GM21786 (cell line): ENCODE results near the gene ZNHIT6.
A peak's percentile ranks its signal among the peaks of the same experiment; 100 is the strongest.
"Not testable (repeated sequence)": the region's sequence is repeated elsewhere in the genome, so short reads cannot be mapped to it uniquely, and the experiment has no call there.

Source experiments
- ATAC-seq: cut with Tn5 transposase; IDR thresholded peaks from one replicate; pipeline ENCODE4 v1.9.1; 2021; ENCODE audit not compliant: unreplicated experiment

ZNHIT6 gene

DNA sequence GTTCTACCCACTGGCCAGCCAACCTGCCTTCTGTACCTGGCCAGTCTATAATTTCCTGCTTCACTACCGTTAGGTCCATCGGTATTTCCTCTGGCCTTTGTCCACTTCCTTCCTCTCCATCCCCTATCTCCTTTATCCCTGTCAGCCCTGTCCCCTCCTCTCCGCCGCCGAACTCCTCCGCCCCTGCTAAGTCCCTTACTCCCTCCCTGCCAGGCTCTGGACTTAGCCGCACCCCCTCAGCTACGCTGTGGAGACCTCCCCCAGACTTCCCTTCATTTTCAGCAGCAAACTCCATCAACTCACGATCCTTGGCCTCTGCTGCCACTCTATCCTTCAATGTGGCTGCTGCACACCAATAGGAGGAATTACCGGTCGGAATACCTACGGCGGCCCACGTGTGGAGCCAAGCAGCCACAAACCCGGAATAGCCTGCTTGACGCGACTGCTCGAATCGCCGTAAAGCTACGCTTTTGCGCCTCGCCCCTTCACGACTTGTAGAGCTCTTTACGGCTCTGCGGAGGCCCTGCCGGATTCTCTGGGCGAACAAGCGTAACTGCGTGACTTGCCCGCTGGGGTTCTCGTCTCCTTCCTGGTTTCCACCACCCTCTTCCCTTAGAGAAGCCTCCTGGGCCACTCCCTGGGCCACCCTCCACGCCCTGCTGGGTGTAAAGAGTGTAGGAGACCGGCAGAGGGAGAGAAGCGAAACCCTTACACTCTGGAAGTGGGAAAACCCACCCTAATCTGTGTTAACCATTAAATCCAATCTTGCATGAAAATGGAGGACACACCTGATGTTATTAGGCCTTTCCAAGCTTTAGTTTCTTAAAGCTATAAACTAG lies at the start of gene ZNHIT6:
Gene ZNHIT6 (minus strand): TSS at position 444 of the 839 bp plus-strand sequence. CDS start 149 bp downstream, at position 295.
- peak; percentile 88 for ATAC-seq

GRCh38 chr1:85756864-85757263 lies 48.6 kb upstream of the ZNHIT6 start:
- no peak for ATAC-seq

- ATAC-seq = no peak
Measured at GRCh38 chr1:85748120-85748519, 39.9 kb upstream of the ZNHIT6 start.

DNA sequence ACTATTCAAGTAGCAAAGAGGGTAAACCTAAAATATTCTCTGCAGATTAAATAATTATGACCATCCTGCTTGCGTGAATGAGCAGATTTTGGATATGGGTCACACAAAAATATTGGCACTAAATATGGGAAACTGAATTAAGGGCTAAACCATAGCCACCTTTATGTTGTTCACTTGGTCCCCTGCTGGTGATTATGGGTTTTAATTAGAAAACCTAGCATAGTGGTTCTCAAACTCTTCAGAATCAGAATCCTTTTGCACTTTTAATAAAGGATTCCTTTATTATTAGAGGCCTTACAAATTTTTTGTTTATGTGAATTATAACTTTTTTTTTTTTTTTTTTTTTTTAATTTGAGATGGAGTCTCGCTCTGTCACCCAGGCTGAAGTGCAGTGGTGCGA lies 38.5 kb upstream of the ZNHIT6 start:
- ATAC-seq = no peak

DNA sequence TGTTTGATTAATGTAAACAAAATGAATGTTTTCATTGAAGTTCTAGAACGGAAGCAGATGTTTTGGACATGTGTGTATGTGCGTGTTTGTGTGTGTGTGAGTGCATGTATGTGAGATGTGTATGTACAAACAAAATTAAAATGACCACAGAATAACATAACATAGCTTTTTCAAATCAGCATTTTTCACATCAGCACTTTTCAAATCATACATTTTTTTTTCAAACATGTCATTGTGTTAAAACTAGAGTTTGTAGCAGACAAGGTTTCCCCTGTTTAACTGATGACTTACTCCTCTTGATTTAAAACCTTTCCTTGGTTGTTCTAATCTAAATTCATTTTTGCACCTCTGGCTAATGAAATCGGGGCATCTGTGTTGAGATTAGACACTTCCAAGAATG lies 35.6 kb upstream of the ZNHIT6 start:
- no peak for ATAC-seq

GRCh38 chr1:85734931-85735330 lies 26.7 kb upstream of the ZNHIT6 start:
- ATAC-seq = no peak

DNA sequence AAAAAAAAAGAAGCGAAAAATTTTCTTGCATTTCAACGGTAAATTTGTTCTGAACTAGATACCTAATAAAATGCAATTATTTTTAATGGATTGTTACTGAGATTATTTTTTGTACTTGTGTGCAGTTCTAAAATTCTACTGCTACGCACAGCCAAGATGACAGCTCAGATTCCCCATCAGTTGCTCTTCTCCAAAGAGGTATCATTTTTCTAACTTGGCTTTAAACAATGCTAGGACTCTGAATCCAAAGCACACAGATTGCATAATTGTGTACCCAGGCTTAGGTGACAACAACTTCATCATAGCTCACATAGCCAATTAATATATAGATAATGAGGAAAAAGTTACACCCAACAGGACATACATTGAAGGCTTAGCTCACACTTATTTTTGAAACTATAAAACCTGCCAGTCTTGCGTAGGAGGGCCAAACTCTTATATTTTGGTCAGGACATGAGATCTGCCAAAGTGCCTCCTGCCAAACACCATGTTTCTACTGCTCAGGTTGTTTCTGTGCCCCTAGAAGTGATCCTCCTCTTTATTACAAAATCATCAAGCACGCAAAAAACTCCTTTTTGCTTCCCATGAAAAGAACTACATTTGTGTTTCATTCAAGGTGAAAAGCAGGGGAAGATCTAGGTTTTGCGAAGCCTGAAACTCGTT lies 10.6 kb upstream of the ZNHIT6 start:
- ATAC-seq = no peak

GRCh38 chr1:85714418-85715114 lies 6.3 kb upstream of the ZNHIT6 start:
- ATAC-seq = not testable (repeated sequence)

DNA sequence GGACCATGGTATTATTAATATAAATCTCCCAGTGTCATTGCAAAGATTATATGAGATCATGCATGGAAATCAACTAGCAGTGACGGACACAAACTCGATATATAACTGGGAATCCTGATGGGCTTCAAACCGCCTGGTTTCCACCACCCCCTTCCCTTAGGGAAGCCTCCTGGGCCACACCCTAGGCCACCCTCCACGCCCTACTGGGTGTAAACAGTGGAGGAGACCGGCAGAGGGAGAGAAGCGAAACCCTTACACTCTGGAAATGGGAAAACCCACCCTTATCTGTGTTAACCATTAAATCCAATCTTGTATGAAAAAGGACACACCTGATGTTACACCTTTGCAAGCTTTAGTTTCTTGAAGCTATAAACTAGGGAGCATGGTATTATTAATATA lies 595 bp upstream of the ZNHIT6 start:
- ATAC-seq = no peak

DNA sequence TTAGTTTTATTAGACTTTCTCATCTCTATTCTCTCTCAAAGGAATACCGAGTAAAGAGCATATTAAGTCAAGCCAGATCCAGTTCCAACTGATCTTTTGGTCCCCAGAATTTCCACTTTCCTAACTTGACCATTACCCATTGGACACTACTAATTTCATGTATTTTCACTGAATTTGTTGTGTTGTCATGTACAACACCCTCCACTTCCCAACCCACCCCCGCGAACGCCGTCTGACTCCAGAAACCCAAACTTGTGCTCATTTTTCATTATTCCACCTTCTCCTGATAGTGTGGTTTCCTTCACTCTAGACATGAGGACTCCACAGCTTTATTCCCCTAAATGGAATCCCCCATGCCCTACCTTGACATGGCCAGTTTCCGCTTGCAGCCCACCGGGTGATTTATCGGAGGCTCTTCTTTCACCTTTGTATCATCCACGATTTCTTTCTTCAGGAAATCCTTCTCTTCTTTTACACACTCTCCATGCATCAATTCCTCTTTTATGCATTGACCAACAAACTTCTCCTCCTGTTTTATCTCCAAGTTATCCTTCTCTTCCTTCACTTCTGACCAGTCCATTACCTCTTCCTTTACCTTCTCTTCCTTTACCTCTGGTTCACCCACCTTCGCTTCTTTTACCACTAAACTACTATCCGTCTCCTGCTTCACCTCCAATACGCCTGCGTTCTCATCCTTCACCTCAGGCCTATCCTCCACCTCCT lies 805 bp downstream of the ZNHIT6 start:
- ATAC-seq = peak; percentile 21

DNA sequence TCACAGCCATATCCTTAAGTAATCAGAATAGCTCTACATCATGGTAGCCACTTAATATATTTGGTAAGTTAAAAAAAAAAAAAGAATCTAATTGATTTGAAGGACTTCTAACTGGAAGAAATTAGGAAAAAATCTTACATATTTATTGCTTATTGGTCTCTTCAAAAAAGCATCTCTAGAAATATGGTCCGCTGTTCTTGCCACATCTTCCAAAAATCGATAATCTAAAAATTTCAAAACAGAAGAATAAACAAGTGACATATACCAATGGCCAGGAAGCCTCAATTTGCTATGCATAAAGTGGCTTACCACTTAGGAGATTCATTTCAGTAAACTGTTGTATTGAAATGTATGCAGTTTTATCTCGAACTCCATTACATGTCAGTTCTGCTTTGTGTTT lies 2.3 kb downstream of the ZNHIT6 start:
- no peak for ATAC-seq

- ATAC-seq = no peak
Measured at GRCh38 chr1:85700422-85700821, 7.8 kb downstream of the ZNHIT6 start.

GRCh38 chr1:85697895-85698294 lies 10.3 kb downstream of the ZNHIT6 start:
- no peak for ATAC-seq

DNA sequence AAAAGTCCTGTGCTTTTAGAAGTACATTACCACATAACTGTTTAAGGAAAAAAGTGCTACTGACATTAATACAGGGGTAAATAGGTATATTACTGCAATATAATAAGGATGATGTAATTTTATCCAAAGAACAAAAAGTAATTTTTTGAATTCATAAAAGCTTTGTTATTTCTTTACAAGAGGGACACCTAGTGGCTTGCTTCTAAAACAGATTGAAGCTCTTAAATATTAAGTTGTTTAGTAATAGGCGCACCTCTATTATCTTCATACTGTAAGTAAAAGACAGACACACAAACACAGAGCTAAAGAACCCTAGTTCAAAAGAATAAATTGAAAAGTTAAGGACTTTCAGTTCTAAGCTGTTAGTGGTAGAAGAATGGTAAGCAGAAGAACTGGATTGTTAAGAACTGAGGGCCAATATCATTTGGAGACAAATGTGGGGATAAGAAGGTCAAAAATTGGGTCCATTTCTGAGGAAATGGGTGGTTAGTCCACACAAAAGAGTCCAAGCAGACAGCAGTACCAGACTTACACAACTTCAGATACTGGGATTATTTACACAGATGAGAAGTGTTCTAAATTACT lies 15.4 kb downstream of the ZNHIT6 start:
- ATAC-seq = no peak

DNA sequence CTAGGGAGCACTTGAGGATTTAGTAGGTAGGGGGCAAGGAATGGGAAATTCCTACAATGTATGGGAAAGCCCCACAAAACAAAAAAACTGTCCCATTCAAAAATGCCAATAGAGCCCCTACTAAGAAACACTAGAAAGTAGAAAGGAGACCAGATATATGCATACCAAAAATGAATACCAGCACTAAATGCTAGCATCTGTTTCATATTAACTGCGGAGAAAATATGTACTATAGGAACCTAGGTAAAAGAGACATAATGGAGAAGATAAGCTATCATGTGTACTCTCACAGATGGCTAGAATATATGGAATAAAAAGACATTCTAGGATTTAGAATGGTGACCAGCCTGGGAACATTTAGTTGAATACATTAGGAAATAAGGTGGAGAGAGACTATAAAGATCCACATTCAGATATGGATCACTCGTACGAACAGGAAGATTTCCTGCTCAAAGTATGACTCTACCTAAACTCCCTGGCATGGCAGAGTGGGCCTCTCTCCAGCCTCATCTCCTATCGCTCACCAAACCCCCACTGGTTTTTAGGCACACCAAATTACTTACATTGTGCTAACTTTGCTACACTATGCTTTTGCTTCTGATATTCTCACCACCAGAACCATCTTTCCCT lies 18.3 kb downstream of the ZNHIT6 start:
- ATAC-seq = no peak

- no peak for ATAC-seq
Measured at GRCh38 chr1:85683292-85684025, 24.8 kb downstream of the ZNHIT6 start.

GRCh38 chr1:85681087-85681486 lies 27.1 kb downstream of the ZNHIT6 start:
- no peak for ATAC-seq

GRCh38 chr1:85678193-85678592 lies 30.0 kb downstream of the ZNHIT6 start:
- no peak for ATAC-seq

GRCh38 chr1:85677656-85678055 lies 30.6 kb downstream of the ZNHIT6 start:
- no peak for ATAC-seq
